HL-60/S4 treated with phorbol 12-myristate 13-acetate at 8.2 ng/mL for 4 days and 3 days (cell line): ENCODE results near the gene FAM149B1.
"Not testable (repeated sequence)": the region's sequence is repeated elsewhere in the genome, so short reads cannot be mapped to it uniquely, and the experiment has no call there.

Experiments used
- in situ Hi-C: fragments of 300-500 bp; cut with MboI; formaldehyde crosslinking; loops from 2 replicates; pipeline ENCODE4 v1.15.0; 2022; ENCODE audit warnings: low sequenced_read_pairs

FAM149B1 gene

DNA sequence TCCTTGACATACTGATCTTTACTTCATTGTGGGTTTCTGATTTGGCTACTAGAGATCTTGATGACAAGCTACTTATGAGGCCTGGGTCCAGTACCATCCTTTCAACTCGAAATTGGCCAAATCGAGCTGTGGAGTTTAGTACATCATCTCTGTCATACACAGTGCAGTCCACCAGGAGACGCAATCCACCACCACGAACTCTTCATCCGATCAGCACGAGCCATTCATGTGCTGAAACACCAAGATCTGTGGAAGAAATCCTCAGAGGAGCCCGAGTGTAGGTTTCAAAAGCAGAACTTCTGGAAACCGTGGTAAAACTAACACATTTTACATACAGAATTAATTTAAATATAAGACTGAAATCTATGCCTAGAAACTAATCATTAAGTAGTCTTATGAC, 65.0 kb downstream of the FAM149B1 start:
- in situ Hi-C loops = no loop called here

DNA sequence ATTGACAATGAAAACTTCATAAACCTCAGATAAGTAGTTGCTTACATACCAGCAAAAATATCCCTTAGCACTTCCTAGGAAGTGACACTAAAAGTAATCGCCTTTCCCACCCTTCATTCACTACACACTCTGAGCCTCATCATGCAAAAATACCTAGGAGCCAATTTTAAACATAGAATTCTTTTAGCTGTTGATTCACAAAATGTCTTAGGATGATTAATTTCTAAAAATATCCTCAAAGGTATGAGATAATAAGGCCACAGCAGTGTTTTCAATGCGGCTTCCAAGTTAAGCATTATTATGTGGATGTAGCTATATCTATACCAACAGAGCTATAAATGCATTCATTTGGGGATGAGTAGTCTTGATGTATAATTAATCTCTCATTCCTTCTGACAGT, 66.0 kb downstream of the FAM149B1 start:
- in situ Hi-C loops = no loop called here

DNA sequence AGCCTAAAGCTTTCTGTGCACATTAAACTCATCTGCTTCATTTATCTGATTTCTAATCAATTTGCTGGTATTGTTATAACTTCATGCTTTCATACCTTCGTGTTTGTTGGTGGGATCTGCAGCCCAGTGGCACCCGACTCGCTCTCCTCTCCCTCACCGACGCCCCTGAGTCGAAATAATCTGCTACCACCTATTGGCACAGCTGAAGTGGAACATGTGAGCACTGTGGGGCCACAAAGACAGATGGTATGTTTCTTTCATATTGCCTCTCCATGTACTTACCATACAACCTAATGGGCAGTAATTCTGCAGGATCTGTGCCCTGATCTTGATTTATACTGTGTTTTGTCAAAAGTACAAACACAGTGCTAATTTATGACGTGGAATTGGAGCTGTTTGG, 66.8 kb downstream of the FAM149B1 start:
- in situ Hi-C loops = no loop called here

DNA sequence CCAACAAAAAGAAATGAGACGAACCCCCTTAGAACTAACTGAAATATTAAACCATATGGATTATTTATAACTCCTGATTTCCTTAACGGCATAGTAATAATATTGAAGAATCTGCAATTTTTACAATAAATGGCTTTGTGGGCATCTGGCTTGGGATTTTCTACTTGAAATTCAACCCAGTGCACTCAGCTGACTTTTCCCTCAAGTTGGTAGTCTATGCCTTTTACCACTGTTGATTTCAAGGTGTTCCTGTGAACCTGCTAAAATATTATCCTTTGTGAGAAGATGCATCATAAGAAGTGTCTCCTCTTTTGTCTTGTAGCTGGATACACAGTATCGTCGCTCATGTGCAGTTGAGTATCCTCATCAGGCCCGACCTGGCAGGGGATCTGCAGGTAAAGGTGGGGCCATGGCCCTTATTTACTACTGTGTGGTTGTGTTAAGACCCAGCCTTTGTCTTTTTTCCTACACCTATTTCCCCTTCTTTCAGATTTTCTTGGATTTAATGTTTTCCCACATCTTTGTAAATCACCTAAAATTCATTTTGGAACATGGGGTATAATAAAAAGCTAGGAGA, 71.2 kb downstream of the FAM149B1 start:
- in situ Hi-C loops = no loop called here

DNA sequence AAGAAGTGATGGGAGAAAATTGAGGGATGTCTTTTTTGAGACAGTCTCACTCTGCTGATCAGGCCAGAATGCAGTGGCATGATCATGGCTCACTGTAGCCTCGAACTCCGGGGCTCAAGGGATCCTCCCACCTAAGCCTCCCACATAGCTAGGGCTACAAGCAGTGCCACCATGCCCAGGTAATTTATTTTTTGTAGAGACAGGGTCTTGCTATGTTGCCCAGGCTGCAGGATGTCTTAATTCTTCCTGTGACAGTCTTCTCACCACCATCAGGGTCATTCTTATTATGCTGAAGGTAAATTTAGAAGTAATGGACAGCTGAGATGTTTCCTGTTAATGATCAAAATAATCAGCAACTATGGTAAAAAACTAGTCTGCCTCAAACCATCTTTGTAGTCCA, 72.0 kb downstream of the FAM149B1 start:
- in situ Hi-C loops = no loop called here

DNA sequence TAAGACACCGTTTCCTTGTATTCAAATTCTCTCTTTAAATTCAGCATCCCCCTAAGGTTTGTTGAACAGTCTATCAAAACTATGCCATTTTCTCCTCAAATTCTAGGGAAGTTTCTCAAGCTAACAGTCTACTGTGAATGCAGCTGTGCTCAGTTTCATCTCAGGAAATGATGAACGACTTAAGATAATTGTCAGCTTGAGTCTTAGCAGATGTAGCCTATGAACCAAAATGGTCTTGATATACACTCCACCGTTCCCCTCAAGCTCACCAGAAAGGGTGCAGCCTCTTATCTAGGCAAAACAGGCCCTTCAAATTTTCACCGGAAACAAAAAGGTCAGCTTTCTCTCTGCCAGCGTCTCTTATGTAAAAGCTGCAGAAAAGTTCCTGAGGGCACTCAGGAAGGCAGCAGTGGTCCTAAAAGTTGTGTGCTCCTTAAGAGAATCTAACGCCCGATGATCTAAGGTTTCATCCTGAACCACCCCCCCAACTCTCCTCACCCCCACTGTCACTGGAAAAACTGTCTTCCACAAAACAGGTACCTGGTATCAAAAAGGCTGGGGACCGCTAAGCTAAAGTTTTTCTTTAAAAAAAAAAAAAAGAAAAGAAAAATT, 77.1 kb downstream of the FAM149B1 start:
- in situ Hi-C loops = no loop called here

DNA sequence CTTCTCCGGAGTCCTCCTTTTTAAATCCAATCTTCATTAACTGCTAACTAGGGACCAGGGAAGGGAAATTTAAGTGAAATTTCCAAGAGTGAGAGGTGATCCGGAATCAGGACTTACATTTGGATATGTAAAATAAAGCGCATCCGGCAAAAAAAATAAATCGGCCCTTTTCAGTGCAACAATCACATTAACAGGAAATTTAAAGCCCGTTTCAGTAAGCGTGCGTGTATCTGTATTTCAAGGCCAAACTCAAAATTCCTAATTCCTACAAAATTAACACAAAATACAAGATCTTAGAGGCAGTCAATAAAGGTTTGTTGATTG, 78.4 kb downstream of the FAM149B1 start:
- in situ Hi-C loops = no loop called here

DNA sequence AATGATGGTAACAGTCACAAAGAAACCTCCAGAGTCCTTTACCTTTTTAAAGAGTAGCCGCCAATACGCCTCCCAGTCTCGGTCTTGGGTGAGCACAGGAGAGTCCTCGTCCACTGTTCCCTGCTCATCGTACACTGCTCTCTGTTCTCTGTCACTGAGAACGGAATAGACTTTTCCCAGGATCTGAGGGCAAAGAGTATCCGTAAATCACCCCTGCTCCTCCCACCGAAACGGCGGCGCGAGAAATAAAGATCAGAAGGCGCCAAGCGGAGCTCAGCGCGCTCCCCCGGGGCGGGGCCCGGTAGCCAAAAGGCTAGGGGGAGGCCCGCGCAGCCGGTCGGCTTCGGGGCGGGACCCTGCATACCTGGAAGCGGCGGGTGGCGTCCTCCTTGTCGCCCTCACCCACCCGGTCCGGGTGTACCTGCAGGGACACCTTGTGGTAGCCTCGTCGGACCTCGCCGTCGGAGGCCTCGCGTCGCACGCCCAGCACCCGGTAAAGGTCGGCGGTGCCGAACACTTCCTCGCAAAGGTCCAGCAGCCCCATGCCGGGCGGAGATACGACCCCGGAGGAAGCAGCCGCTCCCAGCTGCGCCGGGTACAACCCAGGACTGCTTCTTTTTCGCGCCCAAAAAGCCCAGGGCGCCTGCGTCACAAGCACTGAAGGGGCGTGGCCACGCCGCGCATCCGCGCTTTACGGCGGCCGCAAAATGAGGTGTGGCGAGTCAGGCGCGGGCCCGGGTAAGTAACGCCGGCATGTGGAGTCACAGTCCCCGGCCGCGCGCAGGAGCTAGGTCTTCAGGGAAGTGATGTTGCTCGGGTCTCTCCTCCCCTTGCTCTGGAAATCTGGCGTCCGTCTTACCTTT, 79.0 kb downstream of the FAM149B1 start, which contains the start of gene DNAJC9:
TSS of gene DNAJC9 (minus strand) at position 610 of the 863 bp plus-strand sequence. CDS start at position 544, 66 bp downstream.
- in situ Hi-C loops = no loop called here

DNA sequence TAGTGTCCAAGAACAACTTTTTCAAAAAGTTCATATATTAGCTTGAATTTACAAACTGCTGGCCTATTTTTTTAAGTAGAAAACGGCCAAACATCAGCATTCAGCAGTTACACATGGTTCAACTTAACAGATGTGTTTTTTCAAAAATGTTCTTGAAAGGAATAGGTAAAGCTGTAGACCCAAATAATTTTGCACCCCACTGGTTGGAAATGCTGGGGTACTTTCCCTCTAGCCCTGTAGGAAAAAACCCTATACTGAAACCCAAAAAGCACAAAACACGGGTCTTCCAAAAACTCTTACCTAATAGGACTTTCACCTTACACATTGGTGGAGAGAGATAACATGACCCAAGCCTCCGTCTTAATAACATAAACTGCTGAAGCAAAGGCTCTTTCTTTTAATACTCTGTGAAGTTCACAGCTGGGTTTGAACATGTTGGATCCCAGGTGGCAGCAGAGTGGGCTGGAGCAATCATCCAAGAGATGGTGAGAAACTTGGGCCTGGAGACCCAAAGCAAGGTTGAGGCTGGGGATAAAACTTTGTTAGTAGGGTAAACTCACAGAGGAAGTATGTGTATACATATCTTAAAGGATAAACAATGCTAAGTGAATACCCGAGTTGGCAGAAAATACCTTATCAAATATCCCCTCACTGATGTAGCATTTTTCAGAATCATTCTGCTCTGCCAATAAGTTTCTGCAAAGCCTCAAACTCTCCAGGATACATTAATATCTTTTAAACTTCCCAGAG, 79.8 kb downstream of the FAM149B1 start:
- in situ Hi-C loops = no loop called here

DNA sequence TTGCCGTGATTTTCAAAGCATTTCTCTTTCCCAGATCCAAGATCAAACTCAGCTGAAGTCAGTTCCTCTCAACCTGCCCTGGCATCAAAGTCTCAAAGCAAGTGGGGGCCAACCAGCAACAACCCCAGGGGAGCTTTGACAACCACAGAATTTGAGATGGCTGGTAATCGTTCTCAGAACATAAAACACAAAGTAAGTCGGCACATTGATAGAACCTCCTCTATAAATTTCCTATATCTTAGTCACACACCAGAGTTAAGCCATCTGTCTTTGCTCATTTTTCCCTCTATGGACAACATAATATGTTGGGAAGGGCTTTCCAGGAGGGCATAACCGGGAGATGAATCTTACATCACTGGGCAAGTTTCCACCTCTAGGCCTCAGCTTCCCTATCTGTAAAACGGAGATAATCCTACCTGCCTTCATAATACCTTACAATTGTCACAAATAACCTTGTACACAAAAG, 80.4 kb downstream of the FAM149B1 start:
- in situ Hi-C loops = no loop called here

DNA sequence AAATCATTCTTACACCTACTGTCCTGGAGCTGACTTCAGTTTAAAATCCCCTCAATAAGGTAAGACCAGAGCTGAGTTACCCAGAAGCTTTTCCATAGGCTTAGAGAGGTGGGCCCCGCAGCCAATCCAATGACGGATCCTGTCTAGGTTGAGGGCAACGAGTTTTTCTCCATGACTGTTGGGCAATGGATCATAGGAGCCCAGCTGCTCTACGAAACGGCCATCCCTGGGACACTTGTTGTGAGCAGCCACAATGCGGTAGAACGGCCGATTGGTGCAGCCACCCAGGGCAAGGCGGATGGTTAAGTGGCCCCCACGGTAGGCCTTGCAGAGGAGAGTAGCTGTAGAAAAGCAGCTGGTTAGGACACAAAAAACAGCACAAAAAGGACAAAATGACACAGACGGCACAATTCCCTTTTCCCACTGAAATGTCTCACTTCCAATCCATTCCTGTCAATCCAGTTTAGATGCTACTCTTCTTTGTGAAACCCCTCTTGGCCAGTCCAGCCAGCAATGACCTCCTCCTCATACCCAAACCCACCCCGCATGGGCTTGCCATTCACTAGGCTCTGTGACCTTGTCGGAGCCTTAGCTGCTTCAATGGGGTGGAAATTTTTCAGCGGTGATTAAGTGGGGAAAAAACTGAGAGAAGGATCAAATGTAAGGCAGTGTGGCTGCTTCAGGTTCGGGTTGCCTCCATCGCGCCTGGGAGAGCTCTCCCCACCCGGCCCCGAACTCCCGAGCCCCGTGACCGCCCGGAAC, 83.9 kb downstream of the FAM149B1 start:
- in situ Hi-C loops = no loop called here

DNA sequence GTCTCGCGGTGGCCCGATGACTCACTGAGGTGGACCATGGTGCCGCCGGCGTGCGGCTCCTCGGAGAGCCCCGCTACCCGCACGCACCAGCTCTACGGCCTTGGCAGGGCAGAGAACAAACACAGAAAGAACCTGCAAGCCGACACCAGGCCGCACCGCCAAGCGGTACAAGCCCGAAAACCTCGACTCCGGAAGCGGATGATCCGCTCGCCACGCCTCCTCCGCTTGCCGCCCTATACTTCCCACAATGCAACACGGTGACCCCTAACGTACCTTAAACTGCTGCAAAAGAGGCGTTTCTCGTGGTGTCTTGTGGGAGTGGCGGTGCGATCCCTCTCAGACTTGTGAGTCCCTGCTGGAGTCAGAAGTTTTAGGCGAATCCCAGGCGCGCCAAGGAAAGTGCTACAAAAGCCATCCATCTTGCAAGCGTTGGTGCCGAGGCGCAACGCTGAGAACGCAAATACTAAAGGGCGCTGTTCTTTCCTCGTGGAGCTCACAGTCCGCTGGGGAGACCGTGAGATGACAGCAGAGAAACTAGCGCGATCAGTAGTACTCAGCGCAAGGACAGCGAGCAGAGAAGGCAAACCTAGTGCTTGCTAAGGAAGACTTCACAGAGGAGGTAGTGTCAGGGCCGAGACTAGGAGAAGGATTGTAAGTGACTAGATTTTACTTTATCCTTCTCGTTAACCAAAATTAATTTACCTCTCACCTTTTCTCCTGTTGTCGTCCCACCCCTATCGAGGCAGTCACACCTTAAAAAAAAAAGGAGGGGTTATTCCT, 84.7 kb downstream of the FAM149B1 start, which contains the start of gene MRPS16:
TSS of gene MRPS16 (minus strand) at position 200 of the 780 bp plus-strand sequence. CDS start at position 38, 162 bp downstream.
- in situ Hi-C loops = no loop called here

DNA sequence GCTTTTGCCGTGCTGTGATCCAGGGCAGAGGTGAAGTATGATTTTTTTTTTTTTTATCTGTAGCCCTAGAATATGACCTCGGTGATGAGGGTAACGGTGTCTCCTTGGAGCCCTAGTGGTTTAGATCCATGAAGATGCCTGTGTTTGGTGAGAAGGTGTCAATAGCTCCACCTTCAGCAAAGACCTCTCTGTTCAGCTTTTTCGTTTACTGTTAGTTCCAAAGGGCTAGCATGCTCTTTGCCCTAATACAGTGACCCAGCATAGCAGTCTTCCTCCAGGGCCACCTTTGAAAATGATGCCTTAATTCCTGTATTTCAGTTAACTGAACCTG, 85.3 kb downstream of the FAM149B1 start:
- in situ Hi-C loops = no loop called here

DNA sequence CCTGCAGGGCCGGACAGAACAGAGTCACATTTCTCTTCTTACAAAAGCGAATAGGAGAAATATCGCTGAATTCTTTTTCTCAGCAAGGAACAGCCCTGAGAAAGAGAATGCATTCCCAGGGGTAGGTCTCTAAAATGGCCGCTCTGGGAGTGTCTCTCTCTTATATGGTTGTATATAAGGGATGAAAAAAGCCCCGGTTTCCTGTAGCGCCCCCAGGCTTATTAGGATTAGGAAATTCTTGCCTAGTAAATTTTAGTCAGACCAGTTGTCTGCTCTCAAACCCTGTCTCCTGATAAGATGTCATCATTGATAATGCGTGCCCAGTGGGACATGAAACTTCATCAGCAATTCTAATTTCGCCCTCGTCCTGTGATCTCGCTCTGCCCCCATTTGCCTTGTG, 90.7 kb downstream of the FAM149B1 start:
- in situ Hi-C loops = not testable (repeated sequence)

DNA sequence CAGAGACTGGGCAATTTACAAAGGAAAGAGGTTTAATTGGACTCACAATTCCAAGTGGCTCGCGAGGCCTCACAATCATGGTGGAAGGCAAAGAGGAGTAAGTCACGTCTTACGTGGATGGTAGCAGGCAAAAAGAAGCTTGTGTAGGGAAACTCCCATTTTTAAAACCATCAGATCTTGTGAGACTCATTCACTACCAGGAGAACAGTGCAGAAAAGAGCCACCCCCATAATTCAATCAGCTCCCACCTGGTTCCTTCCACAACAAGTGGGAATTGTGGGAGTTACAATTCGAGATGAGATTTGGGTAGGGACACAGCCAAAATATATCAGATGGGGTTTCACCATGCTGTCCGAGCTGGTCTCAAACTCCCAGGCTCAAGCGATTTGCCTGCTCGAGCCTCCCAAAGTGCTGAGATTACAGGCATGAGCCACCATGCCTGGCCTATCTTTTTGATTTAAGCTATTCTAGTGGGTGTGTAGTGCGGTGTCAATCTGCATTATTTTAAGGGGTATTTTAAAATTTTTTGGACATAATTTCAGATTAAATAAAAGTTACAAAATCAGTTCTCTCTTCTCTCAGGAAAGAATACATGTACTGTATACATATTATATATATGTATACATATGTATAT, 93.6 kb downstream of the FAM149B1 start:
- in situ Hi-C loops = no loop called here

DNA sequence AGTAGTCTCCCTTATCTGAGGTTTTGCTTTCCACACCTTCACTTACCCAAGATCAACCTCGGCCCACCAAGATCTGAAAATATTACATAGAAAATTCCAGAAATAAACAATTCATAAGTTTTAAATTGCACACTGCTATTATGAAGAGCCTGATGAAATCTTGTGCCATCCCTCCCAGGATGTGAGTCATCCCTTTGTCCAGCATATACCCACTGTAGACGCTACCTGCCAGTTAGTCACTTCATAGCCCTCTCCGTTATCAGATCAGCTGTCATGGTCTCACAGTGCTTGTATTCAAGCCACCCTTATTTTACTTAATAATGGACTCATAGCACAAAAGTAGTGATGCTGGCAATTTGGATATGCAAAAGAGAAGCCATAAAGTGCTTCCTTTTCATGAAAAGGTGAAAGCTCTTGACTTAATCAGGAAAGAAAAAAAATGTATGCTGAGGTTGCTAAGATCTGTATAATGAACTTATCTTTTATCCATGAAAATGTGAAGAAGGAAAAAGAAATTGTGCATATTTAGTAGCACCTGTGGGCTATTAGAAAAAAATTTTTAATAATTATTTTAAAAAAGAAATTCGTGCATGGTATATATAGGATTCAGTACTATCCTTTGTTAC, 94.3 kb downstream of the FAM149B1 start:
- in situ Hi-C loops = no loop called here

DNA sequence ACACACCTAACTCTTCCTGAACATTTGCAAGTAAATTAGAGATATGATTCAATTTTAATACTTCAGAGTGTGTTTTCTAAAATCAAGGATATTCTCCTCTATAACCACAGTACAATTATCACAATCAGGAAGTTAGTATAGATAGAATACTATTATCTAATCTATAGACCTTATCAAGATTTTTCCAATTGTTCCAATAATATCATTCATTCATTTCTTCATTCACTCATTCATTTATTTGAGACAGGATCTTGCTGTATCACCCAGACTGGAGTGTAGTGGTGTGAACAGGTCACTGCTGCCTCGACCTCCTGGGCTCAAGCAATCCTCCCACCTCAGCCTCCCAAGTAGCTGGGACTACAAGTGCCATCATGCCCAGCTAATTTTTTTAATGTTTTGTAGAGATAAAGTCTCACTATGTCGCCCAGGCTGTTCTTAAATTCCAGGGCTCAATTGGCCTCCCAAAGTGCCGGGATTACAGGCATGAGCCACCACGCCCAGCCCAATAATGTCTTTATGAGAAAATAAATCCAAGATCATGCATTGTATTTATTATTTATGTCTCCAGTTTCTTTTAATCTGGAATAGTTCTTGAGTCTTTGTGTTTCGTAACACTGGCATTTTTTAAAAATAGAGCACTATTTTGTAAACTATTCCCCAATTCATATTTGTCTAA, 95.1 kb downstream of the FAM149B1 start:
- in situ Hi-C loops = no loop called here

DNA sequence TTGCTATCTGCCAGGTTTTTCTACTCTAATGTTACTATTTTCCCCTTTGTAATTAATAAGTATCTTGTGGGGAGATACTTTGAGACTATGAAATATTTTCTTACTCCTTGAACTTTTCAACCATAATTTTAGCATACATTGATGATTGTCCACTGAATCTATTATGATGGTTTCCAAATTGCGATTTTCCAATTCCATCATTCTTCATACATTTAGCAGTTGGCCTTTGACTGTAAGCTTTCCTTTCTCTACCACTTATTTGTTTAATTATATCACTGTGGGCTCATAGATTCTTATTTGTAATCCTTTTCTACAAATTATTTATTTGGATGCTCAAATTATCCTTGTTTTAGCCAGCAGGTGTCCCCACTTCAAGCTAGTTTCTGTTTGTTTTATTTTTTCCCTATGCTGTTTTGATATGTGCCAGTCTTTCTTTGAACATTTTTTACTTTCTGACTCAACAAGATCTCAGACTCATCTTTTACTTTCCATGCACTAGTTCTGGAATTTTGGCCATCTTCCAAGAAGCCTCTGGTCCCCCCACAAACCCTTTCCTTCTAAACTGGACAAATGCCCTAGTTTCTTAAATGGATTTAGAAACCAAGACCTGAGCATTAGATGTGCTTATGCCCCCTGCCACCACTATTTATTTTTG, 95.9 kb downstream of the FAM149B1 start:
- in situ Hi-C loops = no loop called here
